ENCODE results near the gene NUB1. TPM values are rescaled to one million over a fixed set of nuclear protein-coding genes. Genes with fewer than 3 reads are reported as not detected.

The NUB1 gene
- total RNA-seq, 2 donors from 2014 or later: 79.0 to 84.1 TPM

DNA sequence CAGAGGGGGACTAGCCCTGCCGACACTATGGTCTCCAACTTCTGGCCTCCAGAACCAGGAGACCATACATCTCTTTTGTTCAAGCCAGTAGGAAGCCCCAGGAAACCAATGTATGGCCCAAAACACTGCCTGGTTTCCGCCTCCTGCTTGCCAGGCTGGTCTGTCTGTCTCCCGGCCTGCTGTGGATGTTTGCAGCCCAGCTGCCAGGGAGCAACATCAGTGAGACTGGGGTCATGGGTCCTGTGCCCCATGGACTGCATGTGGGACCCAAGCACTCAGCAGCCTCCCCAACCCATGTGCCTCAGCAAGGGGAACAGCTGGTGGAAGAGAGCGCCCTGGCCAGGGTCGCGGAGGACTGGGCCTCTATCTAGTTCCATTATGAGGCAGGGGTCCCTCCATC, 33.4 kb upstream of the NUB1 start:
- Mint-ChIP-seq H3K4me1 (ENCODE audit: low read depth) (peaks cover 14% of the 10 kb centered on the region), H3K27ac (no peak overlapping the region), H3K9me3 (no peaks in the 10 kb centered on the region), H3K27me3 (ENCODE audit: low read depth) (peaks cover 15% of the 10 kb centered on the region), H3K4me3 (no peak overlapping the region), H3K36me3 (ENCODE audit: insufficient read depth in 2 of 2) (no peaks in the 10 kb centered on the region)
- DNase-seq (no peak), ATAC-seq (replicated peaks in 1 of 2) (no peak)

GRCh38 chr7:151308791-151309190, 32.8 kb upstream of the NUB1 start:
- Mint-ChIP-seq H3K9me3 (no peaks in the 10 kb centered on the region), H3K4me3 (no peak overlapping the region), H3K4me1 (ENCODE audit: low read depth) (peaks cover 11% of the 10 kb centered on the region), H3K27ac (no peak overlapping the region), H3K27me3 (ENCODE audit: low read depth) (peaks cover 15% of the 10 kb centered on the region), H3K36me3 (ENCODE audit: insufficient read depth in 2 of 2) (no peaks in the 10 kb centered on the region)
- no peak for ATAC-seq (replicated peaks in 1 of 2)
- DNase-seq: no peak

- Mint-ChIP-seq H3K9me3 (no peaks in the 10 kb centered on the region), H3K4me1 (ENCODE audit: low read depth) (peaks cover 9% of the 10 kb centered on the region), H3K27me3 (ENCODE audit: low read depth) (peaks cover 15% of the 10 kb centered on the region), H3K4me3 (no peak overlapping the region), H3K36me3 (ENCODE audit: insufficient read depth in 2 of 2) (no peaks in the 10 kb centered on the region), H3K27ac (no peak overlapping the region)
- no peak for DNase-seq
- no peak for ATAC-seq (replicated peaks in 1 of 2)
Measured at GRCh38 chr7:151309311-151309710, 32.3 kb upstream of the NUB1 start.

- H3K27me3 Mint-ChIP-seq (ENCODE audit: low read depth): peaks cover 5% of the 10 kb centered on the region
- no peaks in the 10 kb centered on the region for H3K9me3 Mint-ChIP-seq
- H3K4me1 Mint-ChIP-seq (ENCODE audit: low read depth): peaks cover 13% of the 10 kb centered on the region
- ATAC-seq (replicated peaks in 1 of 2) (no peak), DNase-seq (no peak)
- H3K27ac Mint-ChIP-seq: no peak overlapping the region
- H3K36me3 Mint-ChIP-seq (ENCODE audit: insufficient read depth in 2 of 2): no peaks in the 10 kb centered on the region
- no peak overlapping the region for H3K4me3 Mint-ChIP-seq
Measured at GRCh38 chr7:151310578-151310977, 31.0 kb upstream of the NUB1 start.

- Mint-ChIP-seq H3K27me3 (ENCODE audit: low read depth) (peaks cover under 1% of the 10 kb centered on the region), H3K4me3 (no peak overlapping the region), H3K4me1 (ENCODE audit: low read depth) (peaks cover 13% of the 10 kb centered on the region), H3K36me3 (ENCODE audit: insufficient read depth in 2 of 2) (no peaks in the 10 kb centered on the region), H3K27ac (no peak overlapping the region), H3K9me3 (no peaks in the 10 kb centered on the region)
- ATAC-seq (replicated peaks in 1 of 2) (no peak), DNase-seq (peak in 1 of 2 donors; percentile 22)
Measured at GRCh38 chr7:151311294-151311864, 30.2 kb upstream of the NUB1 start.

DNA sequence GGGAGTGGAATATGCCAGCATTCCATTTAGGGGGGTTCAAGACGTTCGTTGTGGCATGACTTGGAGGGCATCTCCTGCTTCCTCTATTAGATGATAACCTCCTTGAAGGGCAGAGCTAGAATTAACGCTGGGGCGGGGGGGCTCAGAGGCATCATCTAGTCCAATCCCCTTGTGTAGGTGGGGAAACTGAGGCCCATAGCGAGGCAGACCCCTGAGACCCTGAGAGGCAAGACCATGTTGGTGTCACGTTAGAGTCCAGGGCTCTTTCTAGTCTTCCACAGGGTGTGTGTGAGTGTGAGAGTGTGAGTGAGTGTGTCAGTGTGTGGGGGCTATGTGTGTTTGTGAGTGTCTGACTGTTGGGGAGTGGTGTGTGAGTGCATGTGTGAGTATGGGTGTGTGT, 29.3 kb upstream of the NUB1 start:
- Mint-ChIP-seq H3K9me3 (no peaks in the 10 kb centered on the region), H3K4me3 (no peak overlapping the region), H3K27me3 (ENCODE audit: low read depth) (no peaks in the 10 kb centered on the region), H3K27ac (no peak overlapping the region), H3K4me1 (ENCODE audit: low read depth) (peaks cover 13% of the 10 kb centered on the region), H3K36me3 (ENCODE audit: insufficient read depth in 2 of 2) (no peaks in the 10 kb centered on the region)
- no peak for ATAC-seq (replicated peaks in 1 of 2)
- DNase-seq: no peak

DNA sequence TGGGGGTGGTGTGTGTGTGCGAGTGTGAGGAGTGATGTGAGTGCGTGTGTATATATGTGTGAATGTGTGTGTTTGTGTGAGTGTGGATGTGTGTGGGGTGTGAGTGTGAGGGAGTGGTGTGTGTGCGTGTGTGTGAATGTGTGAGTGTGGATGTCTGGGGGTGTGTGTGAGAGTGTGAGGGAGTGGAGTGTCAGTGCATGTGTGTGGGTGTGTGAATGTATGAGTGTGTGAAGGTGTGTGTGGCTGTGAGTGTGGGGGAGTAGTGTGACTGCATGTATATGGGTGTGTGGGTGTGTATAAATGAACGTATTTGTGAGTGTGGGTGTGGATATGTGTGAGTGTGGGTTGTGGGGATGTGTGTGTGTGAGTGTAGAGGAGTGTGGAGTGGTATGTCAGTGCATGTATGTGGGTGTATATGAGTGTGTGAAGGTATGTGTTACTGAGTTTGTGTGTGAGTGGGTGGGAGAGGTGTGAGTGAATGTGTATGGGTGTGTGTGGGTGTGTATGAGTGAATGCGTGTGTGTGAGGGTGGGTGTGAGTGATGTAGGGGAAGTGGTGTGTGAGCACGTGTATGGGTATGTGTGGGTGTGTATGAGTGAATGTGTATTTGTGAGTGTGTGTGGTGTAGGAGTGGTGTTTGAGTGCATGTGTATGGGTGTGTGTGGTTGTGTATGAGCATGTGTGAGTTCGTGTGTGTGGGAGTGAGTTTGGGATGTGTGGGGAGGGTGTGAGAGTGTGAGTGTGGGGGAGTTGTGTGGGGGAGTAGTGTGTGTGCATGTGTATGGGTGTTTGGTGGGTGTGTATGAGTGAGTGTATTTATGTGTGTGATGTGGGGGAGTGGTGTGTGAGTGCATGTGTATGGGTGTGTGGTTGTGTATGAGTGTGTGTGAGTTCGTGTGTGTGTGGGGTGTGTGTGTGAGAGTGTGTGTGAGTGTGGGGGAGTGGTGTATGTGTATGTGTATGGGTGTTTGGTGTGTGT, 28.5 kb upstream of the NUB1 start:
- no peaks in the 10 kb centered on the region for H3K36me3 Mint-ChIP-seq (ENCODE audit: insufficient read depth in 2 of 2)
- H3K27me3 Mint-ChIP-seq (ENCODE audit: low read depth): no peaks in the 10 kb centered on the region
- no peak overlapping the region for H3K4me3 Mint-ChIP-seq
- no peak for DNase-seq
- H3K4me1 Mint-ChIP-seq (ENCODE audit: low read depth): peaks cover 13% of the 10 kb centered on the region
- no peaks in the 10 kb centered on the region for H3K9me3 Mint-ChIP-seq
- ATAC-seq (replicated peaks in 1 of 2): peak in 1 of 2 donors; percentile 25
- no peak overlapping the region for H3K27ac Mint-ChIP-seq

DNA sequence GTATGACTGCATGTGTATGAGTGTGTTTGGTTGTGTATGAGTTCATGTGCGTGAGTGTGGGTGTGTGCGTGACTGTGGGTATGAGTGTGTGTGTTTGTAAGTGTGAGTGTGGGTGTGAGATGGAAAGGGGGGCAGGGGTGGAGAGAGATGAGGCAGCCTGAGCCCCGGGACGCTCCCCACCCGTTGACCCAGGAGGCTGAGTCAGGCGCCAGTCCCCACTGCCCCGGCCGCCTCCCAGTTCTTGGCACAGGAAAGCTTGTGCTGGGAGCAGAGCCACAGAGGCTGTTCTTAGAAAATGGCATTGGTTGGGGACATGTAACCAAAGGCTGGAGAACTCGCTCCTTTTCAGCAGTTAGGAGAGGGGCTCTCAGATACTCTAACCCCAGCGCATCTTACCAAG, 27.8 kb upstream of the NUB1 start:
- no peak overlapping the region for H3K4me3 Mint-ChIP-seq
- H3K9me3 Mint-ChIP-seq: peaks cover 1 to 2% of the 10 kb centered on the region in 2 donors
- H3K36me3 Mint-ChIP-seq (ENCODE audit: insufficient read depth in 2 of 2): peaks cover 2 to 6% of the 10 kb centered on the region in 2 donors
- H3K27ac Mint-ChIP-seq: no peak overlapping the region
- peak; percentile 14 to 25 for ATAC-seq (replicated peaks in 1 of 2)
- peaks cover 13% of the 10 kb centered on the region for H3K4me1 Mint-ChIP-seq (ENCODE audit: low read depth)
- DNase-seq: no peak
- no peaks in the 10 kb centered on the region for H3K27me3 Mint-ChIP-seq (ENCODE audit: low read depth)

- H3K27ac Mint-ChIP-seq: no peak overlapping the region
- H3K9me3 Mint-ChIP-seq: peaks cover 4 to 6% of the 10 kb centered on the region in 2 donors
- H3K36me3 Mint-ChIP-seq (ENCODE audit: insufficient read depth in 2 of 2): peaks cover 6 to 8% of the 10 kb centered on the region in 2 donors
- no peak overlapping the region for H3K4me3 Mint-ChIP-seq
- peaks cover 13% of the 10 kb centered on the region for H3K4me1 Mint-ChIP-seq (ENCODE audit: low read depth)
- H3K27me3 Mint-ChIP-seq (ENCODE audit: low read depth): no peaks in the 10 kb centered on the region
- DNase-seq (no peak), ATAC-seq (replicated peaks in 1 of 2) (no peak)
Measured at GRCh38 chr7:151314401-151314800, 27.2 kb upstream of the NUB1 start.

- H3K9me3 Mint-ChIP-seq: peaks cover 5 to 10% of the 10 kb centered on the region in 2 donors
- H3K4me1 Mint-ChIP-seq (ENCODE audit: low read depth): peaks cover 13% of the 10 kb centered on the region
- H3K4me3 Mint-ChIP-seq: peak overlapping the region; percentile 16 to 74
- peak overlapping the region; percentile 55 for H3K27ac Mint-ChIP-seq
- peaks cover 6 to 10% of the 10 kb centered on the region in 2 donors for H3K36me3 Mint-ChIP-seq (ENCODE audit: insufficient read depth in 2 of 2)
- peak; percentile 78 to 86 for ATAC-seq (replicated peaks in 1 of 2)
- H3K27me3 Mint-ChIP-seq (ENCODE audit: low read depth): no peaks in the 10 kb centered on the region
- DNase-seq: peak; percentile 73 to 84
Measured at GRCh38 chr7:151315038-151315655, 26.5 kb upstream of the NUB1 start.

- DNase-seq (no peak), ATAC-seq (replicated peaks in 1 of 2) (no peak)
- H3K36me3 Mint-ChIP-seq (ENCODE audit: insufficient read depth in 2 of 2): peaks cover 6 to 10% of the 10 kb centered on the region in 2 donors
- no peak overlapping the region for H3K4me3 Mint-ChIP-seq
- no peaks in the 10 kb centered on the region for H3K27me3 Mint-ChIP-seq (ENCODE audit: low read depth)
- H3K4me1 Mint-ChIP-seq (ENCODE audit: low read depth): peaks cover 13% of the 10 kb centered on the region
- no peak overlapping the region for H3K27ac Mint-ChIP-seq
- H3K9me3 Mint-ChIP-seq: peaks cover 5 to 10% of the 10 kb centered on the region in 2 donors
Measured at GRCh38 chr7:151316896-151317295, 24.7 kb upstream of the NUB1 start.

- ATAC-seq (replicated peaks in 1 of 2) (no peak), DNase-seq (no peak)
- H3K4me3 Mint-ChIP-seq: no peak overlapping the region
- H3K27me3 Mint-ChIP-seq (ENCODE audit: low read depth): no peaks in the 10 kb centered on the region
- no peak overlapping the region for H3K27ac Mint-ChIP-seq
- H3K36me3 Mint-ChIP-seq (ENCODE audit: insufficient read depth in 2 of 2): peaks cover 6 to 10% of the 10 kb centered on the region in 2 donors
- peaks cover 5 to 10% of the 10 kb centered on the region in 2 donors for H3K9me3 Mint-ChIP-seq
- H3K4me1 Mint-ChIP-seq (ENCODE audit: low read depth): peaks cover 13% of the 10 kb centered on the region
Measured at GRCh38 chr7:151317936-151318335, 23.7 kb upstream of the NUB1 start.

DNA sequence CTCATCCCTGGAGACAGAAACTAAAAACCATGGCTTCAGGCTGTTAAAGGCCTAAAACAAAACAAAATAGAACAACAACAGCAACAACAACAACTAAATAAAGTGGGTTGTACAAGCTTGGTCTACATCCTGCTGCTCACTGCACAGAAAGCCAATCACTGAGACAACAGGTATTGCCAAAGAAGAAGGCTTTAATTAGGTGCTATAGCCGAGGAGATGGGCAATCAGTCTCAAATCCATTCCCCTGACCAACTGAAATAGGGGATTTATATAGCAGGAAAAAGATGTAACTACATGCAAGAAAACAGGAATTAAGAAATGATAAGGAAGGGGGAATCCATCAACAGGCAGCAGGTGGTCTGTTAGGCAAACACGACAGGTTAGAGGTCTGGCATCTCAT, 22.4 kb upstream of the NUB1 start:
- ATAC-seq (replicated peaks in 1 of 2): no peak
- no peak for DNase-seq
- H3K4me3 Mint-ChIP-seq: no peak overlapping the region
- H3K27me3 Mint-ChIP-seq (ENCODE audit: low read depth): peaks cover 5% of the 10 kb centered on the region
- H3K9me3 Mint-ChIP-seq: peaks cover 5 to 10% of the 10 kb centered on the region in 2 donors
- no peak overlapping the region for H3K27ac Mint-ChIP-seq
- H3K36me3 Mint-ChIP-seq (ENCODE audit: insufficient read depth in 2 of 2): peaks cover 6 to 10% of the 10 kb centered on the region in 2 donors
- H3K4me1 Mint-ChIP-seq (ENCODE audit: low read depth): peaks cover 12% of the 10 kb centered on the region

Data from activated T-cell treated with anti-CD3 and anti-CD28 coated beads, Interleukin-2, amount 50 U/mL, for 72 hours (primary cell).